ENCODE results near the gene DCAF6.
"Not testable (repeated sequence)": the region's sequence is repeated elsewhere in the genome, so short reads cannot be mapped to it uniquely, and the experiment has no call there.

The DCAF6 gene

GRCh38 chr1:168008595-168008994, 72.1 kb downstream of the DCAF6 start:
- DNase-seq: no peak

GRCh38 chr1:168009322-168009721, 72.8 kb downstream of the DCAF6 start:
- DNase-seq: no peak

- no peak for DNase-seq
Measured at GRCh38 chr1:168019407-168019806, 82.9 kb downstream of the DCAF6 start.

- no peak for DNase-seq
Measured at GRCh38 chr1:168031198-168031597, 94.7 kb downstream of the DCAF6 start.

GRCh38 chr1:168031627-168032026, 95.1 kb downstream of the DCAF6 start:
- no peak for DNase-seq

- DNase-seq: no peak
Measured at GRCh38 chr1:168032029-168032428, 95.5 kb downstream of the DCAF6 start.

GRCh38 chr1:168035345-168035744, 98.9 kb downstream of the DCAF6 start:
- no peak for DNase-seq

GRCh38 chr1:168042362-168042761, 105.9 kb downstream of the DCAF6 start:
- DNase-seq: no peak

- no peak for DNase-seq
Measured at GRCh38 chr1:168045311-168045710, 108.8 kb downstream of the DCAF6 start.

GRCh38 chr1:168050307-168050706, 113.8 kb downstream of the DCAF6 start:
- no peak for DNase-seq

GRCh38 chr1:168050880-168051279, 114.4 kb downstream of the DCAF6 start:
- no peak for DNase-seq

GRCh38 chr1:168053681-168054080, 117.2 kb downstream of the DCAF6 start:
- DNase-seq: no peak

- peak in 6 of 56 donors; percentile 0 to 11 (median 2) for DNase-seq
Measured at GRCh38 chr1:168054117-168054516, 117.6 kb downstream of the DCAF6 start.

- DNase-seq: not testable (repeated sequence)
Measured at GRCh38 chr1:168056152-168056551, 119.7 kb downstream of the DCAF6 start.

- no peak for DNase-seq
Measured at GRCh38 chr1:168057355-168057754, 120.9 kb downstream of the DCAF6 start.

- no peak for DNase-seq
Measured at GRCh38 chr1:168057921-168058320, 121.4 kb downstream of the DCAF6 start.

- no peak for DNase-seq
Measured at GRCh38 chr1:168064216-168064615, 127.7 kb downstream of the DCAF6 start.

- no peak for DNase-seq
Measured at GRCh38 chr1:168065506-168065905, 129.0 kb downstream of the DCAF6 start.

- DNase-seq: no peak
Measured at GRCh38 chr1:168069384-168069783, 132.9 kb downstream of the DCAF6 start.

- DNase-seq: no peak
Measured at GRCh38 chr1:168079761-168080160, 143.3 kb downstream of the DCAF6 start.

- DNase-seq: no peak
Measured at GRCh38 chr1:168081373-168082007, 145.0 kb downstream of the DCAF6 start.

- peak in 49 of 56 donors; percentile 11 to 82 (median 43) for DNase-seq
Measured at GRCh38 chr1:168082008-168082876, 145.8 kb downstream of the DCAF6 start.

Data from nucleus accumbens (tissue), 56 donors.